GM12892 (cell line): ENCODE data around the gene MCM10.

Experiments
- POLR2A ChIP-seq: IDR thresholded peaks from 2 replicates; pipeline ENCODE4 v1.6.1; 2011; ENCODE audit warnings: low read depth, low read length, control low read depth
- POLR2AphosphoS5 ChIP-seq: IDR thresholded peaks from 2 replicates; pipeline ENCODE4 v1.6.1; 2011; ENCODE audit warnings: low read depth, low read length, control low read depth
- TAF1 ChIP-seq: IDR thresholded peaks from 2 replicates; pipeline ENCODE4 v1.6.1; 2011; ENCODE audit warnings: low read depth, mild to moderate bottlenecking, control low read depth, low read length, borderline replicate concordance

DNA sequence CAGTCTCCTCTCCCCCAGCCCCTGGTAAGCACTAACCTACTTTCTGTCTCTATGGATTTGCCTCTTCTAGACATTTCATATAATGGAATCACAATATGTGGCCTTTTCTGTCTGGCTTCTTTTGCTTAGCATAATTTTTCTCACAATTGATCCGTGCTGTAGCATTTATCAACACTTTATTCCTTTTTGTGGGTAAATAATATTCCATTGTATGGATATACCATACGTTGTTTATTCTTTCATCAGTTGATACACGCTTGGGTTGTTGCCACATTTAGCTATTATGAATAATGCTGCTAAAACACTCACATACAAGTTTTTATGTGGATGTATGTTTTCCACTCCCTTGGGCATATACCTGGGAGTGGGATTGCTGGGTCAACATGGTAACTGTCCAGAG is 25.8 kb downstream of the MCM10 start:
- TF ChIP-seq POLR2A, result no peak
- no peak for TF ChIP-seq POLR2AphosphoS5
- no peak for TF ChIP-seq TAF1
